ENCODE data around the gene AGPAT1.
"Not testable (repeated sequence)": the region's sequence is repeated elsewhere in the genome, so short reads cannot be mapped to it uniquely, and the experiment has no call there.

Gene AGPAT1

DNA sequence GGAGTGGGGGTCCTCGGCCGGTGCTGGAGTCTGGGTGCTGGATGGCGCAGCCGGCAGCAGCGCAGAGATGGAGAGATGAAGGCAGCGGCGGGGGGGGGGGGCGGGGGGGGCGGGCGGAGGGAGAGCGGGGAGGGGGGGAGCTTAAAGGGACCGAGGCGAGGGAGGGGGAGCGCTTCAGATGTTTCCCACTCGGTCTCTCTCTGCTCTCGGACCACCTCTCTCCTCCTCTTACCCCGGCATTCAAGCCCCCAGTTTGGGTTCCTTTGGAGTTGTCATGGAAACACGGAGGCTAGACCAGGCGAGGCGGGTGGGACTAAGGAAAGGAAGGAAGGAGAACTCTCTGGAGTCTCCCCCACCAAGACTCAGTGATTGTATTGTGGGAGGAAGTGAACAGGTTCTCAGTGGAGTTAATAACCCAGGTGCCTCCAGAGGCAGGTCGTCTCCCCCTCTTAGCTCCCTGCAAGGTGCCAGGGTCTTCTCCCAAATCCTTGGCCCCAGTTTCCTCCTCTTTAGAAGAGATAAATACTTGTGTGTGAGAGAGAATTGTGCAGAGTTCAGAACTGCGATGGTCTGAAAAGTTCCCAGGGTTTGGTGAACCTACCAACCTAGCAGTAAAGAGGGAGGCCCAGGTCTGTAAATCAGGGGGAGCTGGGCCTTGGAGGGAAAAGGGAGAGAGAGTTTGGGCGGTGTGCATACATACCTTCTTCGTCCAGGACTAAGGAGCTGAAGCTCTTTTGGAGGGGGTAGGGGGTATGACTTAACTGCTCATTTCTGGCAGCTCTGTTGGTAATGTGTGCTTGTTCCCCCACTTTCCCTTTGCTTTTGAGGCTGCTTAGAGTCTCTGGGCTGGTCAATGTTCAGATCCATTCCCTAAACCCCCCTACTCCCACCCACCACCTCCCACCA, 23.8 kb downstream of the AGPAT1 start, which contains the start of gene PRRT1:
Gene PRRT1, minus strand, starts transcription at position 77 of the 906 bp plus-strand sequence. CDS start 112 bp downstream, outside the sequence.
- Mint-ChIP-seq H3K9me3 (no peaks in the 10 kb centered on the region), H3K4me1 (peaks cover 74% of the 10 kb centered on the region), H3K4me3 (peak within 1 kb of the TSS; percentile 99), H3K36me3 (peaks cover 24% of the 10 kb centered on the region), H3K27ac (no peak within 1 kb of the TSS)
- ATAC-seq (no peak), DNase-seq (ENCODE audit: low spot score in 2 of 2) (no peak)

DNA sequence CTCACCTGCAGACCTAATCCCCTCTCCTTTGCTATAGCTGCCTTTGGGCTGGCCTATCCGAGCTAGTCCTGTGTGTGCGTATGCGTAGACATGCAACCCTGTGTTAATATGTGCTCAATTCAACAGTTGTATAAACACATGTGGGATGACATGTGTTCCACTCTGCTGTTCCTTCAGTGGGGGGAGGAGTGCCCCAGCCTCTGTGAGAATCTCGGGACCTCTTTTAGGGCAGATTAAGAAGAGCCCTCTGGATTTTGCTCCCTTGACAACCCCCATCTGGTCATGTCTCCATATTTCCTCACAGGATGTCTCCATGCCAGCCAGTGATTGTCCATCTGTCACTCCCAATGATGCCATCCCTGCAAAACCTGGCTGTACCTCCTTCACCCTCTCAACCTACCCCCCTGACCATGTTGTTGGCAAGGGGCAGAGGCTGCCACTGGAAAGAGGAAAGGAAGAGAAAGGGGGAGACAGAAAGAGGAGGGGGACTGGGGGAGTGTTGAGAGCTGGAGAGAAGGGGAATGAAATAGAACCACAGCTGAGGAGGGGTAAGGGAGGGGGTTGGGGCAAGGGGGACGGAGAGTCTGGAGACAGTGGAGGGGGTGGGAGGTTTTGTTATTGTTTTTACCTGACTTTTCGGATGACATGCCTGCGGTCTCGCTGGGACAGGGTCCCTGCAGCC, 24.6 kb downstream of the AGPAT1 start:
- peaks cover 80% of the 10 kb centered on the region for H3K4me1 Mint-ChIP-seq
- H3K9me3 Mint-ChIP-seq, result no peaks in the 10 kb centered on the region
- H3K4me3 Mint-ChIP-seq, result peak overlapping the region; percentile 16
- no peak for ATAC-seq
- no peak for DNase-seq (ENCODE audit: low spot score in 2 of 2)
- peaks cover 16% of the 10 kb centered on the region for H3K36me3 Mint-ChIP-seq
- H3K27ac Mint-ChIP-seq, result no peak overlapping the region

DNA sequence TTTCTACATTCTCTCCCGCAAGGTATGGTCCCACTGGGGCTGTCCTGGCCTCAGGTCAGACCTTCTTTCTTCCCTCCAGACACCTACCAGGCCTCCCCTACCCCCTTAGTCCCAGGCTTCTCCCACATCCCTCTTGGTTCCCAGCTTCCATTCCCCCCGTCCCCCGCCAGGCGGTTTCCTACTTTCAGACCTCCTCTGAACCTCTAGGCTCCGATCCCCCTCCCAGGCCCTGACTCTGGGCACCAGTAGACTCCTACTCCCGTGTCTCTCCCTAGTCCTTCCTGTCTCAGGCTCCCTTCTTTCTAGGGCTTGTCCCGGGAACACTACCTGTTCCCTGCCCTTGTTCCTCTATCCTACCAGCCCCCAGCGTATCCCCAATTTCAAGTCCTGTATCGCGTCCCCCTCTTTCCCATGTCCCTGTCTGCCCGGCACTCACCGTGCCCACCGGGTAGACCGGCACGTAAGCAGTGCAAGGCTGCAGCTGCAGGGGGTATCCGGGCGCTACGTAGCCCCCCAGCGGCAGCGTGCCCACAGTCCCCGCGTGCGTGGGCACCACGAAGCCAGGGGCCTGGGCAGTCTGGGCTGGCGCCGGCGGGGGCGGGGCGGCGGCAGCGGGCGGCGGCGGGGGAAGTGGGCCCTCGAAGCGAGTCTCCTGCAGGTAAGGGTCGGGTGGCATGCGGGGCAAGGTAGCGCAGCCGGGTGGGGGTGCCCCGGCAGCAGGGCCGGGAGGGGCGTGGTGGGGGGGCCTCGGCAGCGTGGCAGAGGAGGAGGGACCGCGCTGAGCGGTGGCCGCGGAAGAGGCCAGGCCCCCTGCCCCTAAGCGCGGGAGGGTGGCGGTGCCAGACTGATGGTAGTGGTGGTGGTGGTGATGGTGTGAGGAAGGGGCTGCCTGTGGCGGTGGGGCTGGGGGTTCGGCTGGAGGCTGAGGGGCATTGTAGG, 25.7 kb downstream of the AGPAT1 start:
- Mint-ChIP-seq H3K27ac (no peak overlapping the region), H3K9me3 (no peaks in the 10 kb centered on the region), H3K4me3 (no peak overlapping the region), H3K4me1 (peaks cover 74% of the 10 kb centered on the region), H3K36me3 (peaks cover 11% of the 10 kb centered on the region)
- ATAC-seq (no peak), DNase-seq (ENCODE audit: low spot score in 2 of 2) (no peak)

DNA sequence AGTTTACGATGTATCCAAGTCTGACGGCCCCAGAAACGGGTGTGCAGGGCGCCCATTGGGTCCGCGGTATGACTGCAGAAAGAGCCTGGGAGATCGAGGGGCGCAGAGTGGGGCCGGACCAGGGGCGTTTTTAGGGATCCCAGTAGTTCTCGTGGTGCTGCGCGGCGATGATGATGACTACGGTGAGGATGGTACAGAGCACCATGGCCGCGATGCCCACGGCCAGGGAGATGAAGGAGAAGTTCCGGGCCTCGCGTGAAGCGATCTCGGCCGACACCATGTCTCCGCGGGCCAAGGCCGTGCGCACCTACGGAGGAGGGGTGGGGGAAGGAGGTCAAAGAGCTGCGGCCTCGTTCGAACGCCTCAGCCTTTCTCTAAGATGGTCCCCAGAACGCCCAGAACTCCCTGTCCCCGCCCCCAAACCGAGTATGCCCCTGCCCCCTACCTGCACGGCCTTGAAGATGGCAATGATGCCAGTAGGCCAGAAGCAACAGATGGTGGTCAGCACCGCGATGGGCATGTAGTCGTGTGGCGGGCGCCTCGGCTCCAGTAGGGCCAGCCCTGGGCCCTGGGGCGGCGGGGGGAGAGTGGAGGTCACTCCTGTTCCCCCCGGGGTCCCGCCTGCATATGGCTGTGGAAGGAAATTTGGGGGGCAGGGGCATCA, 26.7 kb downstream of the AGPAT1 start:
- Mint-ChIP-seq H3K4me3 (peak overlapping the region; percentile 75), H3K36me3 (peaks cover 11% of the 10 kb centered on the region), H3K9me3 (no peaks in the 10 kb centered on the region), H3K27ac (peak overlapping the region; percentile 72), H3K4me1 (peaks cover 64% of the 10 kb centered on the region)
- DNase-seq (ENCODE audit: low spot score in 2 of 2), result no peak
- peak; percentile 29 for ATAC-seq

DNA sequence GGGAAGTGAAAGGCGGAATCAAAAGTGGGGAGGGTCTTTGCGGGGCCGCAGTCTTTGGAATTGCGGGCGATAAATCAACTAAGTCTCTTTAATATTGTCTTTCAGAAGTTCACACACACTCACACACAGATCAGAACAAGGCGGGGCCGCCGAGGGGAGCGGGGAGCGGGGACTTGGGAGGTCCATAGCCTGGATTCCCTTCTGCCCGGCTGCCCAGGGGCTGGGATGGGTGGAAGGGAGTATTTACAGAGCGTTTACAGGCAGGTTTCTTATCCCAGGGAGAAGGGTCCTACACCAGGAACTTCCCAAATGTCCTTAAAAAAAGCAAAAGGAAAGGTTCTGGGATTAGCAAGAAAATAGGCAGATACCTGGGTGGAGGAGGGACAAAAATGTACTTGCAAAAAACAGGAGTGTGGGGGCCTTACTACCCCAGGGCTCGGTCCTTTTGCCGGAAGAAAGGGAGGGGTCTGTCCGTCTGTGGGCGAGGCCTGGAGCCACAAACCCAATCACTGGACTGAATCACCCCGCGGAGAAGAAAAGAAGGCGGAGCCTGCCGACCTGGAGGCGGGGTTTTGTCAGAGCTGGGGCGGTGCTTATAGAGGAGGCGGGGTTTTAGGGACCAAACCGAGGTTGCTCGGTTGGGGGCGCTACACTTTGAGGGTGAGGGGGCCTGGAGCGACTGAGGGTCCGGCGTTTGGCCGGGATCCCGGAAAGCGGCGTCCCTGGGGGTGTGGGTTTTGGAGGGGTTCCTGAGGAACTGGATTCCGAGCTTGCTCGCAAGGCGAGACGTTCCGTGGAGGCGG, 27.4 kb downstream of the AGPAT1 start:
- Mint-ChIP-seq H3K4me1 (peaks cover 57% of the 10 kb centered on the region), H3K9me3 (no peaks in the 10 kb centered on the region), H3K36me3 (peaks cover 11% of the 10 kb centered on the region), H3K27ac (peak overlapping the region; percentile 72), H3K4me3 (peak overlapping the region; percentile 75)
- ATAC-seq (peak; percentile 76), DNase-seq (ENCODE audit: low spot score in 2 of 2) (peak; percentile 54 to 81)

DNA sequence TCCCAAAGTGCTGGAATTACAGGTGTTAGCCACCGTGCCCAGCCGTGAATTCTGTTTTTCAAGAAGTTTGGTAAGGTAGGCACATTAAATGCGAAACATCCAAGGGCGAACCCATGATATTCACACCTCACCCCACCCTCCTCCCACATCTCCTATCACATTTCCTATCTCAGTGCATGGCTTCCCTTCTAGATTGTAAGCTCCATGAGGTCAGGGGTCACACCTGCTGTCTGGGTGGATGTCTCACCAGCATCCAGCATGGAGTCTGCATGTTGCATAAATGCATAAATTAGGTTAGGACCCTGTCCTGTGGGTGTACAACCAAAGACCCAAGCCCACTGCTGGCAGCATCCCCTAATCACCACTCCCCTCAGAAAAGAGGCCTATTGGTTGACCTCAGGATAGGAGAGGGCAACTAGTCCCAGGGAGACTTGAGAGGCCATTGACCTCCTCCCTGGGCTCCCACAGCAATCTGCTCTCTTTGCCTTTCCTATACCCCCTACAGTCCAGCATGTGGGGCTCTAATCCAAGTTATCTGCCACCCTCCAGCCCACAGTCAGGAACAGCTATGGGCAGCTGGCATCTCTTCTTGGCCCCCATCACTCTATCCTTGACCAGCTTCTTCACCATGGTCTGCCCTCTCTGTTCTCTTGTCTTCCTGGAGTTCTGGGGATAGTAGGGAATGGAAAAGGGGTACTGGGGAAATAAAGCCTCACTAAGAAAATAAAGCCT, 28.3 kb downstream of the AGPAT1 start:
- Mint-ChIP-seq H3K4me3 (peak overlapping the region; percentile 75), H3K9me3 (no peaks in the 10 kb centered on the region), H3K4me1 (peaks cover 49% of the 10 kb centered on the region), H3K36me3 (peaks cover 11% of the 10 kb centered on the region), H3K27ac (no peak overlapping the region)
- DNase-seq (ENCODE audit: low spot score in 2 of 2) (no peak), ATAC-seq (no peak)

DNA sequence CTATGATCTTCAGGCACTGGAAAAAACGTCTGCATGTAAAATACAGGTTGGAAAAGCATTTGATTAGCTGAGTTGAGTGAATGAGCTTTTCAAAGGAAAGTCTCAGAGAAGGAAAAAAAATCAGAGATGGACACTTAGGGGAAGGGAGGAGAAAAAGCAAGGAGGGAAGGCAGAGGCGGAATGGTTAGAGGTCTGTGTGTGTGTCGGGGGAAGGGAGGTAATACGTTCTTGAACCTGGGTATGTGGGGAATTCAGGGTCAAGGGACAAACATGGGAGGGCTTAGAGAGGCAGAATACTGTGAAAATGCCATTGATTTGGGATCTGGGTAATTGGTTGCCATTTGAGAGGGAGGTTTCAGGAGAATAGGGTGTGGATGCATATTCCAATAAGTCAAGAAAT, 29.2 kb downstream of the AGPAT1 start:
- Mint-ChIP-seq H3K36me3 (peaks cover 11% of the 10 kb centered on the region), H3K4me1 (peaks cover 43% of the 10 kb centered on the region), H3K4me3 (no peak overlapping the region), H3K9me3 (no peaks in the 10 kb centered on the region), H3K27ac (no peak overlapping the region)
- ATAC-seq (no peak), DNase-seq (ENCODE audit: low spot score in 2 of 2) (no peak)

DNA sequence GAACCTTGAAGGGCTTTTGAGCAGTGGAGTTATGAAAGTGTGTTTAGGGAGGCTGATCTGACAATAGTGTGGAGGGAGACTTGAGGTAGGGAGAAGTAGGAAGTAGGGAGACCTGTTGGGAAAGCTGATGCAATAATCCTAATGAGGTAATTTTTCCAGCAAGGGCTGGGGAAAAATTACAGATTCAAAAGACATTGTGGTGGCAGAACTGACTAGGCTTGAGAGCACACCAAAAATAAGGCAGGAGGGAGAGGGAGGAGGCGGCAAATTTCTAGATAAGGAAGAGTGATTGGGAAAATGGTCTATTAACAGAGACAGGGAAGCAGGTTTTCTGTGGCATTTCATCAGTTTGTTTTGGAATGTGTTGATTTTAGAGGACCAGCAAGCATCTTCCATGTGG, 29.6 kb downstream of the AGPAT1 start:
- DNase-seq (ENCODE audit: low spot score in 2 of 2) (no peak), ATAC-seq (no peak)
- H3K36me3 Mint-ChIP-seq, result peaks cover 11% of the 10 kb centered on the region
- H3K9me3 Mint-ChIP-seq, result no peaks in the 10 kb centered on the region
- no peak overlapping the region for H3K27ac Mint-ChIP-seq
- no peak overlapping the region for H3K4me3 Mint-ChIP-seq
- peaks cover 39% of the 10 kb centered on the region for H3K4me1 Mint-ChIP-seq

DNA sequence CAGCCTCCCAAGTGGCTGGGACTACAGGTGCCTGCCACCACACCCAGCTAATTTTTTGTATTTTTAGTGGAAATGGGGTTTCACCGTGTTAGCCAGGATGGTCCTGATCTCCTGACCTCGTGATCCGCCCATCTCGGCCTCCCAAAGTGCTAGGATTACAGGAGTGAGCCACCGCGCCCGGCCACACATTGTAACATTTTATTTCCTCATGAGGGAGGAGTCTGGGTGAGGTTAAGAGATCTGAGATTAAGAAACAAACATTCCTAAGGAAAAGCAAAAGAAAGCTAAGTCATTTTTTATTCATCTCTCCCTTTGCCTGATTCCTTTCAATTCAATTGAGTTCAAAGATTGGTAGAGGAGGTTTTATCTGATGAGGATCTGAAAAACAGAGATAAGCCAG, 31.6 kb downstream of the AGPAT1 start:
- H3K9me3 Mint-ChIP-seq; ATAC-seq; H3K27ac Mint-ChIP-seq; H3K4me3 Mint-ChIP-seq; DNase-seq (ENCODE audit: low spot score in 2 of 2): not testable (repeated sequence)
- peaks cover 26% of the 10 kb centered on the region for H3K4me1 Mint-ChIP-seq
- H3K36me3 Mint-ChIP-seq, result peaks cover 11% of the 10 kb centered on the region

DNA sequence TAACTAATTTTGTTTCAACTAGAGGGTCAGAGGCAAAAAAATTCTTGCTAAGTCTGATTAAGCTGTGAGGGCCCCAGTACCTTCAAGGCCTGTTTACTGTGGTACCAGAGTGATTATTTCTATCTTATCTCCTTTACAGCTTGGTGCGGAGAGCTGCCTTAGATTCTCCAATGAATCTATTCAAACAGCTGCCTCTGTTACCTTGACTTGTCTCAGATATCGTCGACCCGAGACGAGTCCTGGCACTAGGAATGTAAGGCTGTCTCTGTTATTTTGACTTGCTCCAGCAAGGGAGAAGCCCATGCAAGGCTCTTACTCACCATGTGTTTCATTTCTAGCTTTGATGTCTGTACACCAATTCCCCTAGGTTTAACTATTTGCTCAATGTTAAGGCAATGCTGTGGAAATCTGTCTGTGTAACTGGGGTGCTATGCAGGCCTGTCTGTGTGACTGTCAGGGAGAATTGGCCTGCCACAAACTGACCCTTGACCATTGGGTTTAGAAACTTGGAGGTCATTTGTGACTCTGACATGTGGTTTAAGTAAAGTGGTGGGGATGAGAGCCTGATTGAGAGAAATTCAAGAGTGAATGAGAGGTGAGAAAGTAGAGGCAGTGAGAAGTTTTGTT, 35.4 kb downstream of the AGPAT1 start:
- no peaks in the 10 kb centered on the region for H3K9me3 Mint-ChIP-seq
- no peaks in the 10 kb centered on the region for H3K36me3 Mint-ChIP-seq
- H3K4me1 Mint-ChIP-seq, result no peaks in the 10 kb centered on the region
- no peak overlapping the region for H3K4me3 Mint-ChIP-seq
- DNase-seq (ENCODE audit: low spot score in 2 of 2) (no peak), ATAC-seq (no peak)
- H3K27ac Mint-ChIP-seq, result no peak overlapping the region

DNA sequence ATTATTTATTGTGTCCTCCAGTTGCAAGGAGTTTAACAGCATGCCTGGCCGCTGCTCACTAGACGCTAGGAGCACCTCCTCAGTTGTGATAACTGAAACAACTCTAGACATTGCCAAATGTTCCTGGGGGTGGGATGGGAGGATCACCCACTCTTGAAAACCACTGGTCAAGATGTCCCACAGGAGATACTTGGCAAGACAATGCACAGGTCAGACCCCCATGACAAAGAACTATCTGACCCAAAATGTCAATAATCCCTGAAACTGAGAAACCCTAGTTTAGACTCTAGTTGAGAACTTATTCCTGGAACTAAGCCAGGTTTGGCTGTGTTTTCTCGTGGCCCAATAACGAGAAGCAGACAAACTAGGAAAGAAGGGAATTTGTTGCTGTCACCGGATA, 36.3 kb downstream of the AGPAT1 start:
- H3K9me3 Mint-ChIP-seq, result no peaks in the 10 kb centered on the region
- H3K27ac Mint-ChIP-seq, result no peak overlapping the region
- no peak for ATAC-seq
- no peak for DNase-seq (ENCODE audit: low spot score in 2 of 2)
- H3K4me1 Mint-ChIP-seq, result no peaks in the 10 kb centered on the region
- H3K4me3 Mint-ChIP-seq, result no peak overlapping the region
- no peaks in the 10 kb centered on the region for H3K36me3 Mint-ChIP-seq

DNA sequence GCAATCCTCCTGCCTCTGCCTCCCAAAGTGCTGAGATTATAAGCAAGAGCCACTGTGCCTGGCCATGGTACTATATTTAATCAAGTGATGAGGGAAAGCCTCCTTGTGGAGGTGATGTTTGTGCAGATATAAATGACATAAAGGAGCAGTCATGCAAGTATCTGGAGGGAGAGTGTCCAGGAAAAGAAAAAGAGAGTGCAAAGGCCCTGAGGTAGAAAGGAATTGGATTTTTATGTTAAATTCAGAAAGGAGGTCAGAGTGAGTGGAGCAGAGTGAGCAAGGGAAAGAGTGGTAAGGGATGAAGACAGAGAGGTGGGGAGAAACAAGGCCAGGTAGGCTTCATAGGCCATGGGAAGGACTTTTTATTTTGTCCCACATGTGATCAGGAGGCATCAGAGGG, 38.4 kb downstream of the AGPAT1 start:
- no peak overlapping the region for H3K4me3 Mint-ChIP-seq
- H3K9me3 Mint-ChIP-seq, result no peaks in the 10 kb centered on the region
- no peak for ATAC-seq

DNA sequence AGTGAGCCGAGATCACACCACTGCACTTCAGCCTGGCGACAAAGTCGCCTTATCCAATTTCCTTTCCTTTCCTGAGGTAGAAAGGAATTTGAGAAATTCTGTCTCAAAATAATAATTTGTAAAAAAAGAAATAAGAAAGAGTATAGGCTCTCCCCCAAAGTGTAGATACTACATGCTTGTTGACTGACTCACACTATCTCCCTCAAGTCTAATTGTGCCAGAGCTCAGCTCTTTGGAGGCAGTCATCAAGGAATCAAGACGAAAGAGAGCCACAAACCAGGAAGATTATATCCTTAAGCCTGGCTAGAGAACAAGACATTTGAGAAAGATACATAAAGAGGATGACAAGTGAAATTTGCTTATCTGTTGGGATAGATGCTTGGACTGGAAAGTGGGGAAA, 42.1 kb downstream of the AGPAT1 start:
- no peak for ATAC-seq
- H3K9me3 Mint-ChIP-seq, result no peaks in the 10 kb centered on the region
- no peak overlapping the region for H3K4me3 Mint-ChIP-seq
- peaks cover 6% of the 10 kb centered on the region for H3K36me3 Mint-ChIP-seq
- DNase-seq (ENCODE audit: low spot score in 2 of 2), result no peak
- no peak overlapping the region for H3K27ac Mint-ChIP-seq
- H3K4me1 Mint-ChIP-seq, result peaks cover 19% of the 10 kb centered on the region

More for the DNA sequence above, 38.4 kb downstream of the AGPAT1 start:
- DNase-seq (ENCODE audit: low spot score in 2 of 2), result no peak
- Mint-ChIP-seq H3K4me1 (no peaks in the 10 kb centered on the region), H3K27ac (no peak overlapping the region), H3K36me3 (no peaks in the 10 kb centered on the region)
